MM.1S (cell line): ENCODE measurements around the gene PGA4.

ENCODE experiments used
- CTCF ChIP-seq: fragments of 300-600 bp; sonication (generic); IDR thresholded peaks from 2 replicates; pipeline ENCODE4 v1.5.1; 2016; ENCODE audit warnings: antibody characterized with exemption, low read length, mixed read lengths
- EZH2 ChIP-seq: fragments of 300-600 bp; sonication (generic); optimal IDR thresholded peaks from 2 replicates; pipeline ENCODE3; 2017; ENCODE audit warnings: low read depth, mild to moderate bottlenecking, antibody characterized with exemption, low read length, mixed read lengths
- EZH2phosphoT487 ChIP-seq: fragments of 300-600 bp; sonication (generic); IDR thresholded peaks from 2 replicates; pipeline ENCODE4 v1.6.1; 2018; ENCODE audit warnings: antibody characterized with exemption, low read length

- TF ChIP-seq EZH2phosphoT487 (no peak), CTCF (no peak), EZH2 (no peak)
Observed at GRCh38 chr11:61272731-61273130, 50.6 kb downstream of the PGA4 start.
